ENCODE measurements around the gene SLC39A11. TPM values are rescaled to one million over a fixed set of nuclear protein-coding genes. Genes with fewer than 3 reads are reported as not detected.

SLC39A11 gene
- total RNA-seq, 2 experiments from 2014 or later, result 9.7 to 12.2 TPM

- Histone ChIP-seq H3K9me3 (ENCODE audit: control insufficient read depth in 1 of 2, insufficient read depth in 1 of 2, low read length in 2 of 2) (no peaks in the 10 kb centered on the region), H3K36me3 (ENCODE audit: insufficient read depth, low read length) (no peaks in the 10 kb centered on the region), H3K27me3 (ENCODE audit: control insufficient read depth in 1 of 2, insufficient read depth in 2 of 2, low read length in 2 of 2) (no peaks in the 10 kb centered on the region), H3K4me1 (ENCODE audit: insufficient read depth, low read length) (peaks cover 15% of the 10 kb centered on the region), H3K27ac (ENCODE audit: low read depth in 1 of 2, low read length in 2 of 2) (no peak overlapping the region), H3K4me3 (ENCODE audit: low read length) (no peak overlapping the region)
- TF ChIP-seq CTCF (IDR thresholded peaks at IDR 0.05), result no peak
- no peaks in the 10 kb centered on the region for H3K36me3 Mint-ChIP-seq (ENCODE audit: low read depth)
- ChIA-PET POLR2A (no interaction called here), CTCF (no interaction called here)
- DNase-seq, result no peak
- H3K4me3 Mint-ChIP-seq, result no peak overlapping the region
- no peak overlapping the region for H3K27ac Mint-ChIP-seq
- no peak for ATAC-seq (ENCODE audit: poor library complexity)
- H3K4me1 Mint-ChIP-seq (ENCODE audit: low read depth), result peaks cover 15% of the 10 kb centered on the region
- intact Hi-C loops (cut with DNase I, micrococcal nuclease), result loop anchor here in 1 of 2 experiments (5.0 kb wide), 1 partner anchor 390 kb away; no protein-coding TSS in a partner anchor
- H3K27me3 Mint-ChIP-seq, result no peaks in the 10 kb centered on the region
- H3K9me3 Mint-ChIP-seq, result no peaks in the 10 kb centered on the region
Measured at GRCh38 chr17:72982680-72983079, 109.8 kb downstream of the SLC39A11 start.

- peaks cover 19% of the 10 kb centered on the region for H3K4me1 Mint-ChIP-seq (ENCODE audit: low read depth)
- peaks cover 0 to 15% of the 10 kb centered on the region in 2 experiments for H3K9me3 ChIP-seq (ENCODE audit: control insufficient read depth in 1 of 2, insufficient read depth in 1 of 2, low read length in 2 of 2)
- no peaks in the 10 kb centered on the region for H3K36me3 Mint-ChIP-seq (ENCODE audit: low read depth)
- no peaks in the 10 kb centered on the region for H3K27me3 Mint-ChIP-seq
- no peak overlapping the region for H3K27ac ChIP-seq (ENCODE audit: low read depth in 1 of 2, low read length in 2 of 2)
- H3K27ac Mint-ChIP-seq, result no peak overlapping the region
- no peaks in the 10 kb centered on the region for H3K27me3 ChIP-seq (ENCODE audit: control insufficient read depth in 1 of 2, insufficient read depth in 2 of 2, low read length in 2 of 2)
- no peak for ATAC-seq (ENCODE audit: poor library complexity)
- intact Hi-C loops (cut with DNase I, micrococcal nuclease), result no loop called here
- ChIA-PET POLR2A (no interaction called here), CTCF (no interaction called here)
- no peak for TF ChIP-seq CTCF (IDR thresholded peaks at IDR 0.05)
- H3K4me3 ChIP-seq (ENCODE audit: low read length), result no peak overlapping the region
- no peak overlapping the region for H3K4me3 Mint-ChIP-seq
- no peak for DNase-seq
- no peaks in the 10 kb centered on the region for H3K36me3 ChIP-seq (ENCODE audit: insufficient read depth, low read length)
- peaks cover 11% of the 10 kb centered on the region for H3K4me1 ChIP-seq (ENCODE audit: insufficient read depth, low read length)
- no peaks in the 10 kb centered on the region for H3K9me3 Mint-ChIP-seq
Measured at GRCh38 chr17:72978593-72979218, 113.8 kb downstream of the SLC39A11 start.

- H3K36me3 Mint-ChIP-seq (ENCODE audit: low read depth), result no peaks in the 10 kb centered on the region
- POLR2A ChIA-PET, result no interaction called here
- Histone ChIP-seq H3K27ac (ENCODE audit: low read depth in 1 of 2, low read length in 2 of 2) (no peak overlapping the region), H3K4me3 (ENCODE audit: low read length) (no peak overlapping the region), H3K27me3 (ENCODE audit: control insufficient read depth in 1 of 2, insufficient read depth in 2 of 2, low read length in 2 of 2) (no peaks in the 10 kb centered on the region), H3K9me3 (ENCODE audit: control insufficient read depth in 1 of 2, insufficient read depth in 1 of 2, low read length in 2 of 2) (peaks cover 0 to 15% of the 10 kb centered on the region in 2 experiments), H3K36me3 (ENCODE audit: insufficient read depth, low read length) (no peaks in the 10 kb centered on the region), H3K4me1 (ENCODE audit: insufficient read depth, low read length) (peaks cover 11% of the 10 kb centered on the region)
- H3K4me3 Mint-ChIP-seq, result no peak overlapping the region
- DNase-seq, result peak in 1 of 14 experiments; percentile 10
- intact Hi-C loops (cut with DNase I, micrococcal nuclease), result no loop called here
- no peaks in the 10 kb centered on the region for H3K27me3 Mint-ChIP-seq
- H3K9me3 Mint-ChIP-seq, result no peaks in the 10 kb centered on the region
- no peak for ATAC-seq (ENCODE audit: poor library complexity)
- peaks cover 19% of the 10 kb centered on the region for H3K4me1 Mint-ChIP-seq (ENCODE audit: low read depth)
- no peak for TF ChIP-seq CTCF (IDR thresholded peaks at IDR 0.05)
- CTCF ChIA-PET, result no interaction called here
- no peak overlapping the region for H3K27ac Mint-ChIP-seq
Measured at GRCh38 chr17:72977771-72978417, 114.6 kb downstream of the SLC39A11 start.
